Measurements from ENCODE around the gene SCAF8. TPM values are rescaled to one million over a fixed set of nuclear protein-coding genes. Genes with fewer than 3 reads are reported as not detected.

The SCAF8 gene
- total and polyA plus RNA-seq, 9 of the 15 experiments (the other 6 are each of a cell fraction or from before 2014, with no cell fraction given) = 10.5 to 46.6 (median 23.2) TPM

DNA sequence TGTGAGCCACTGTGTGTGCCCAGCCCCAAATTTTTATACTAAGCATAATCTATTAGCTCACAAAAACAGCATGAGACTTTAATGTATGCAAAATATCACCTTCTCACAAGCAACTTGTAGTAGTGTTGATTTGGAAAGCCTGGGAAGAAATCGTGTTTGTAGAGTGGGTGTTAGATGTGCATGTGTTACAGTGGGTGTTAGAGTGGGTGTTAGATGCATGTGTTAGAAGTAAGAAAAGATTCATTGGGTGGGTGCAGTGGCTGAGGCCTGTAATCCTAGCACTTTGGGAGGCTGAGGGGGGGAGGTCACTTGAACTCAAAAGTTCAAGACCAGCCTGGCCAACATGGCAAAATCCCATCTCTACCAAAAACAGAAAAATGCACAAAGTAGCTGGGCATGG is 6.3 kb upstream of the SCAF8 start:
- Histone ChIP-seq H3K79me2 (ENCODE audit: control insufficient read depth, insufficient read depth, low read length) (no peaks in the 10 kb centered on the region), H3K9ac (ENCODE audit: insufficient read depth in 1 of 2, low read depth in 2 of 2, low read length in 2 of 2) (no peak overlapping the region), H3K4me3 (no peak overlapping the region), H3K27me3 (ENCODE audit: control insufficient read depth in 2 of 2, insufficient read depth in 2 of 2, low read length in 2 of 2) (no peaks in the 10 kb centered on the region), H3K27ac (ENCODE audit: extremely low read depth, low read depth, low read length) (no peak overlapping the region), H4K20me1 (replicated peaks; ENCODE audit: control insufficient read depth, insufficient read depth, low read length) (no peaks in the 10 kb centered on the region), H3K4me1 (replicated peaks in 1 of 2; ENCODE audit: control insufficient read depth in 2 of 2, insufficient read depth in 2 of 2, low read length in 2 of 2) (peaks cover 4 to 8% of the 10 kb centered on the region in 2 experiments; a peak in 4 of 5 replicates), H2AFZ (ENCODE audit: low read depth, low read length) (no peak overlapping the region), H3K9me1 (ENCODE audit: control insufficient read depth, insufficient read depth, low read length) (no peaks in the 10 kb centered on the region), H3K4me2 (ENCODE audit: insufficient read depth, low read length) (no peak overlapping the region), H3K36me3 (ENCODE audit: control insufficient read depth, insufficient read depth, low read length) (no peaks in the 10 kb centered on the region), H3K9me3 (replicated peaks; ENCODE audit: control insufficient read depth, insufficient read depth, low read depth, low read length) (no peaks in the 10 kb centered on the region)
- DNase-seq (ENCODE audit: extremely low read depth in 1 of 4, low spot score in 3 of 4) (no peak), ATAC-seq (no peak), FAIRE-seq (no peak)
- WGBS (ENCODE audit: insufficient coverage, low coverage, missing lambda C conversion rate) = 9% methylated on average over 1 of the region's 1 CpG
- in situ Hi-C loops (cut with MboI) = no loop called here
- POLR2A ChIA-PET = interaction anchor here (0.6 to 0.7 kb wide), 2 partner anchors 13 to 74 kb away, joined by 3 read pairs; no protein-coding TSS in a partner anchor
- intact Hi-C loops (cut with micrococcal nuclease) = no loop called here
- BruUV-seq (replicated peaks) = no TSS peak
- no peak for TF ChIP-seq ZBTB12 (CRISPR knock-in tag; IDR thresholded peaks at IDR 0.05)
- TF ChIP-seq JUNB (CRISPR knock-in tag; conservative IDR thresholded peaks at IDR 0.05) = no peak
- TF ChIP-seq ZBTB5 (IDR thresholded peaks at IDR 0.05) = no peak
- no peak for TF ChIP-seq HDAC2 (IDR thresholded peaks at IDR 0.05)
- TF ChIP-seq SNRNP70 (optimal IDR thresholded peaks at IDR 0.05; ENCODE audit: low read depth, low read length) = no peak
- no peak for TF ChIP-seq BRD4 (IDR thresholded peaks at IDR 0.05)
- no peak for TF ChIP-seq RFX5 (IDR thresholded peaks at IDR 0.05; ENCODE audit: low read depth, low read length)
- no peak for TF ChIP-seq RFX7 (CRISPR knock-in tag; IDR thresholded peaks at IDR 0.05)
- CTCF ChIA-PET (ENCODE audit: low intra/inter-chr PET ratio) = no interaction called here

Data from K562 (cell line).